HEK293 (cell line): ENCODE data around the gene RNASEH2B.

ENCODE experiments used
- CTCF ChIA-PET: fragments of 350-600 bp; formaldehyde crosslinking; extraction: SDS; loops from one replicate; lab custom pipeline; 2021; ENCODE audit warnings: antibody characterized with exemption; lab: Yijun Ruan, JAX
- POLR2A ChIA-PET: fragments of 300-600 bp; formaldehyde crosslinking; extraction: SDS; loops from one replicate; lab custom pipeline; 2020; ENCODE audit warnings: antibody characterized with exemption, inconsistent platforms; lab: Yijun Ruan, JAX
- H3K27ac ChIP-seq: fragments of 200-500 bp; sonication (Bioruptor generic); 2 replicates; pipeline ENCODE4 v1.5.1; 2014; ENCODE audit warnings: low read depth, low read length, control low read depth, inconsistent platforms; ENCODE audit errors: extremely low read depth
- H3K36me3 ChIP-seq, 2 experiments: fragments of 200-500 bp in 1 of 2; sonication (Bioruptor generic) in 1 of 2; 1 replicate in 1 of 2; 2 replicates in 1 of 2; pipeline ENCODE4 v1.5.1; 2014 to 2017; ENCODE audit warnings: inconsistent platforms in 2 of 2, low read length in 2 of 2; ENCODE audit not compliant: control insufficient read depth in 2 of 2, insufficient read depth in 1 of 2
- H3K4me1 ChIP-seq: fragments of 200-500 bp; sonication (Bioruptor generic); 2 replicates; pipeline ENCODE4 v1.5.1; 2014; ENCODE audit warnings: mild to moderate bottlenecking, low read length, inconsistent platforms; ENCODE audit not compliant: control insufficient read depth, insufficient read depth
- H3K4me3 ChIP-seq: 2 replicates; pipeline ENCODE4 v1.5.1; 2011; ENCODE audit warnings: low read depth, mild to moderate bottlenecking, control low read depth, low read length, moderate library complexity
- H3K9me3 ChIP-seq: fragments of 200-500 bp; sonication (Bioruptor generic); 2 replicates; pipeline ENCODE4 v1.5.1; 2014; ENCODE audit warnings: low read depth, low read length, inconsistent platforms; ENCODE audit not compliant: control insufficient read depth, insufficient read depth
- KLF7 ChIP-seq: fragments of 450-650 bp; formaldehyde crosslinking; IDR thresholded peaks from 2 replicates; pipeline ENCODE4 v1.5.1; 2016; ENCODE audit warnings: missing biosample characterization, missing genetic modification characterization, borderline replicate concordance
- ZBTB7A ChIP-seq: fragments of 450-650 bp; formaldehyde crosslinking; IDR thresholded peaks from 2 replicates; pipeline ENCODE4 v1.5.1; 2016; ENCODE audit warnings: low read depth, missing biosample characterization, missing genetic modification characterization
- ZFHX2 ChIP-seq: fragments of 450-650 bp; formaldehyde crosslinking; conservative IDR thresholded peaks from 2 replicates; pipeline ENCODE4 v1.5.1; 2016; ENCODE audit warnings: missing biosample characterization, missing genetic modification characterization
- ZIC2 ChIP-seq: fragments of 450-650 bp; formaldehyde crosslinking; IDR thresholded peaks from 2 replicates; pipeline ENCODE4 v1.5.1; 2016; ENCODE audit warnings: missing biosample characterization, missing genetic modification characterization

The RNASEH2B gene

GRCh38 chr13:51004918-51005460, 95.4 kb downstream of the RNASEH2B start:
- H3K4me3 ChIP-seq: no peak overlapping the region
- H3K9me3 ChIP-seq: no peaks in the 10 kb centered on the region
- CTCF ChIA-PET: no interaction called here
- TF ChIP-seq KLF7 (tag by site-specific recombination) (no peak), ZIC2 (tag by site-specific recombination) (peak; percentile 60; the same call in 1 of the 2 replicates)
- POLR2A ChIA-PET: no interaction called here
- H3K4me1 ChIP-seq: no peaks in the 10 kb centered on the region
- no peak overlapping the region for H3K27ac ChIP-seq
- H3K36me3 ChIP-seq: no peaks in the 10 kb centered on the region

GRCh38 chr13:51005566-51005965, 96.0 kb downstream of the RNASEH2B start:
- no peak overlapping the region for H3K4me3 ChIP-seq
- POLR2A ChIA-PET: no interaction called here

More at GRCh38 chr13:51005566-51005965, 96.0 kb downstream of the RNASEH2B start:
- CTCF ChIA-PET: no interaction called here
- Histone ChIP-seq H3K4me1 (no peaks in the 10 kb centered on the region), H3K27ac (no peak overlapping the region), H3K36me3 (no peaks in the 10 kb centered on the region), H3K9me3 (no peaks in the 10 kb centered on the region)
- TF ChIP-seq ZFHX2 (tag by site-specific recombination): 0 out of 2 replicates have a peak, but pooled peaks have one; percentile 16
- no peak for TF ChIP-seq ZBTB7A (tag by site-specific recombination)
